Trophoblast cell (in vitro differentiated cells and primary cell): ENCODE results near the gene SPTB.

Experiments used
- DNase-seq, 2 donors: peaks; one replicate each; pipeline ENCODE4 v3.0.0-alpha.2; 2016
- H2AFZ ChIP-seq: 2 replicates; pipeline ENCODE4 v1.6.1; 2013; ENCODE audit warnings: low read length, moderate library complexity, mild to moderate bottlenecking; ENCODE audit not compliant: insufficient read depth, poor library complexity
- H2AK5ac ChIP-seq: 2 replicates; pipeline ENCODE4 v1.6.1; 2013; ENCODE audit warnings: mild to moderate bottlenecking, low read length
- H2BK120ac ChIP-seq: 2 replicates; pipeline ENCODE4 v1.6.1; 2013; ENCODE audit warnings: low read length, mild to moderate bottlenecking, moderate library complexity; ENCODE audit not compliant: insufficient read depth, poor library complexity
- H2BK12ac ChIP-seq: 2 replicates; pipeline ENCODE4 v1.6.1; 2013; ENCODE audit warnings: mild to moderate bottlenecking, low read length, moderate library complexity
- H2BK5ac ChIP-seq: 2 replicates; pipeline ENCODE4 v1.6.1; 2013; ENCODE audit warnings: low read length, low read depth, moderate library complexity, mild to moderate bottlenecking; ENCODE audit not compliant: poor library complexity
- H3K14ac ChIP-seq: 2 replicates; pipeline ENCODE4 v1.6.1; 2013; ENCODE audit warnings: mild to moderate bottlenecking, low read length
- H3K18ac ChIP-seq: 2 replicates; pipeline ENCODE4 v1.6.1; 2013; ENCODE audit warnings: mild to moderate bottlenecking, low read length
- H3K23ac ChIP-seq: 2 replicates; pipeline ENCODE4 v1.6.1; 2013; ENCODE audit warnings: low read length
- H3K27ac ChIP-seq: 2 replicates; pipeline ENCODE4 v1.5.1; 2013; ENCODE audit warnings: low read depth, mild to moderate bottlenecking, inconsistent platforms, low read length, moderate library complexity
- H3K27me3 ChIP-seq: 2 replicates; pipeline ENCODE4 v1.6.1; 2013; ENCODE audit warnings: inconsistent platforms, mild to moderate bottlenecking, low read length, moderate library complexity; ENCODE audit not compliant: insufficient read depth
- H3K36me3 ChIP-seq, 2 experiments: 1 replicate in 1 of 2; 2 replicates in 1 of 2; pipeline ENCODE4 v1.6.1; 2013; ENCODE audit warnings: low read length in 2 of 2, mild to moderate bottlenecking in 2 of 2, moderate library complexity in 1 of 2; ENCODE audit not compliant: insufficient read depth in 2 of 2, control insufficient read depth in 1 of 2
- H3K4ac ChIP-seq: 2 replicates; pipeline ENCODE4 v1.6.1; 2013; ENCODE audit warnings: low read depth, mild to moderate bottlenecking, low read length, moderate library complexity
- H3K4me1 ChIP-seq, 2 experiments: 1 replicate in 1 of 2; 2 replicates in 1 of 2; pipeline ENCODE4 v1.6.1; 2013; ENCODE audit warnings: low read length in 2 of 2, mild to moderate bottlenecking in 2 of 2, moderate library complexity in 1 of 2; ENCODE audit not compliant: insufficient read depth in 2 of 2, control insufficient read depth in 1 of 2
- H3K4me2 ChIP-seq: 2 replicates; pipeline ENCODE4 v1.6.1; 2013; ENCODE audit warnings: inconsistent platforms, mild to moderate bottlenecking, low read length, moderate library complexity
- H3K4me3 ChIP-seq: 2 replicates; pipeline ENCODE4 v1.5.1; 2013; ENCODE audit warnings: mild to moderate bottlenecking, low read depth, low read length, inconsistent platforms
- H3K79me1 ChIP-seq: one replicate; pipeline ENCODE4 v1.6.1; 2013; ENCODE audit warnings: low read length
- H3K79me2 ChIP-seq: 2 replicates; pipeline ENCODE4 v1.6.1; 2013; ENCODE audit warnings: low read length, mild to moderate bottlenecking; ENCODE audit not compliant: control insufficient read depth, insufficient read depth, poor library complexity
- H3K9ac ChIP-seq: 2 replicates; pipeline ENCODE4 v1.6.1; 2013; ENCODE audit warnings: mild to moderate bottlenecking, low read length
- H3K9me3 ChIP-seq: 2 replicates; pipeline ENCODE4 v1.6.1; 2013; ENCODE audit warnings: low read depth, mild to moderate bottlenecking, control low read depth, inconsistent platforms, low read length; ENCODE audit not compliant: insufficient read depth
- H4K12ac ChIP-seq: 2 replicates; pipeline ENCODE4 v1.6.1; 2013; ENCODE audit warnings: low read depth, mild to moderate bottlenecking, low read length, moderate library complexity
- H4K8ac ChIP-seq: 2 replicates; pipeline ENCODE4 v1.6.1; 2013; ENCODE audit warnings: low read depth, mild to moderate bottlenecking, low read length, moderate library complexity
- H4K91ac ChIP-seq: one replicate; pipeline ENCODE4 v1.6.1; 2013; ENCODE audit warnings: low read depth, mild to moderate bottlenecking, low read length, moderate library complexity
- WGBS: extraction: QIAGEN DNeasy Blood & Tissue Kit; methylation state at CpG from one replicate; pipeline ENCODE4 v1.1.7; 2013; ENCODE audit warnings: missing lambda C conversion rate; ENCODE audit not compliant: insufficient read length, insufficient coverage; ENCODE audit errors: extremely low coverage; 5-methylcytosine and 5-hydroxymethylcytosine counted together

The SPTB gene

DNA sequence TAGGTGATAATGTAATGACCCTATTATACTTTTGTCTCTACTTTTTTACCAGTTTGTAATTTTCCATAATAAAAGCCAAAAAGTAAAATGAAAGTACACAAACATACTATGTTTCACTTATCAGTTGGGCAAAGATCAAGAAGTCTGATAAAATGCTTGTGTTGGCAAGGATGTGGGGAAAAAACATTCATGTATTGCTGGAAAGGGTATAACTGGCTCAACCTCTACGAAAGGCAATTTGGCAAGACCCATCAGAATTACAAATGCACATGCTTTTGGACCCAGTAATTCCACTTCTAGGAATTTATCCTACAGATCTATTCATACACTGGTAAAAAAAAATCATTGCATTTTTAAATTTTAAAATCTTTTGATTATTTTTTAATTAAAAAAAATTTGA, 68.0 kb downstream of the SPTB start:
- Histone ChIP-seq H3K9ac (no peak overlapping the region), H3K4me3 (no peak overlapping the region), H3K4ac (no peak overlapping the region), H3K36me3 (no peaks in the 10 kb centered on the region), H2AFZ (no peak overlapping the region), H2BK5ac (no peak overlapping the region), H3K18ac (no peak overlapping the region), H3K4me1 (no peaks in the 10 kb centered on the region), H3K79me2 (no peaks in the 10 kb centered on the region), H4K8ac (no peak overlapping the region), H3K27me3 (no peaks in the 10 kb centered on the region), H3K9me3 (no peaks in the 10 kb centered on the region), H3K23ac (no peak overlapping the region), H2BK120ac (no peak overlapping the region), H3K27ac (no peak overlapping the region), H2AK5ac (no peak overlapping the region), H3K14ac (no peak overlapping the region), H3K4me2 (no peak overlapping the region), H4K12ac (no peak overlapping the region), H2BK12ac (no peak overlapping the region), H3K79me1 (no peaks in the 10 kb centered on the region), H4K91ac (no peak overlapping the region)
- no CpG with 5 or more reads among the region's 1 CpG for WGBS
- peak in 1 of 2 donors; percentile 33 for DNase-seq

DNA sequence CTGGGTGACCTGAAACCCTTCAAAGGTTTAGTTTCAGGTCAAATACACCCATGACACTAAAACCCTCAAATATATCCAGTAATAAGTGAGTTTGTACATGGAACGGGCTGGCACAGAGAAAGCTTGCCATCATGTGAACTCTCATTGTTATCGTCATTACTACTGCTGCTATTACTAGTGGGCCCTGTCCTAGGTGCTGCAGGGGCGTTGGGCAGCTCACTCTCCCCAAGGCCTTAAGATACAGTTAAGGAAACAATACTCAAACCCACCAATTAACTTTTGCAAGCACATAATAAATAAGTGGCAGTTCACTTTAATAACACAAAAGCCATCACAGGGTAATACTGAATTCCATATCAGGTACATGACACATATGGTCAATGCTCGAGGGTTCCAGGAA, 71.3 kb downstream of the SPTB start:
- no peak overlapping the region for H3K18ac ChIP-seq
- no peak overlapping the region for H2BK12ac ChIP-seq
- H3K23ac ChIP-seq, result no peak overlapping the region
- no peak overlapping the region for H2AK5ac ChIP-seq
- no peak overlapping the region for H4K91ac ChIP-seq
- H4K8ac ChIP-seq, result no peak overlapping the region
- no peak overlapping the region for H4K12ac ChIP-seq
- peaks cover 2% of the 10 kb centered on the region for H3K27me3 ChIP-seq
- H2BK5ac ChIP-seq, result no peak overlapping the region
- H3K9me3 ChIP-seq, result no peaks in the 10 kb centered on the region
- H3K14ac ChIP-seq, result no peak overlapping the region
- no peaks in the 10 kb centered on the region for H3K36me3 ChIP-seq
- WGBS, result no CpG with 5 or more reads among the region's 4 CpGs
- no peak overlapping the region for H3K4me3 ChIP-seq
- no peak overlapping the region for H3K27ac ChIP-seq
- peaks cover 0 to 2% of the 10 kb centered on the region in 2 experiments for H3K4me1 ChIP-seq
- no peak overlapping the region for H3K4me2 ChIP-seq
- no peak overlapping the region for H3K9ac ChIP-seq
- no peak overlapping the region for H2AFZ ChIP-seq
- H3K79me1 ChIP-seq, result no peaks in the 10 kb centered on the region
- H2BK120ac ChIP-seq, result no peak overlapping the region
- no peak for DNase-seq
- no peaks in the 10 kb centered on the region for H3K79me2 ChIP-seq
- no peak overlapping the region for H3K4ac ChIP-seq

DNA sequence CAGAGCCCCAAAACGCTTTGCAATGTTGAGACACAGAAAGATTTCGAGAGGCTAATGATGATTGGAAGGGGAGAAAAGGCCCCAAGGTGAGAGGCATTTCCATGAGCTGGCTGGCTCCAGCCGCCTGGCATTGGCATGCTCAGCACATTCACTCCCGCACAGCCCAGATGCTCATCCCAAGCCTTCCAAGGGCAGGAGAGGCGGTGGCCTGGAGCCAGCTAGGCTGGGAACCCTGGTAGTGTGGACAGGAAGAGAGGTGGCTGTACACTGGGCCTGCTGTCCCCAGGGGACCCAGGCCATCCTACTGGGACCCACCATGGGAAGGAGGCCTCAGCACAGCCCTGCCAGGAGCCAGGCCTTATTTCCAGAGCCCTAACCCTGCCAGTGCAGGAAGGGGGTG, 72.2 kb downstream of the SPTB start:
- peak overlapping the region; percentile 5 for H3K4me3 ChIP-seq
- no peak overlapping the region for H2AFZ ChIP-seq
- H2BK5ac ChIP-seq, result no peak overlapping the region
- H2BK120ac ChIP-seq, result no peak overlapping the region
- no peak overlapping the region for H3K9ac ChIP-seq
- H3K79me1 ChIP-seq, result no peaks in the 10 kb centered on the region
- H3K4ac ChIP-seq, result no peak overlapping the region
- no peak overlapping the region for H4K91ac ChIP-seq
- H2AK5ac ChIP-seq, result no peak overlapping the region
- H3K36me3 ChIP-seq, result no peaks in the 10 kb centered on the region
- peaks cover 3% of the 10 kb centered on the region for H3K27me3 ChIP-seq
- no peak overlapping the region for H3K4me2 ChIP-seq
- peaks cover 0 to 2% of the 10 kb centered on the region in 2 experiments for H3K4me1 ChIP-seq
- no peak for DNase-seq
- H3K79me2 ChIP-seq, result no peaks in the 10 kb centered on the region
- no CpG with 5 or more reads among the region's 5 CpGs for WGBS
- no peak overlapping the region for H4K12ac ChIP-seq
- no peak overlapping the region for H3K14ac ChIP-seq
- no peak overlapping the region for H4K8ac ChIP-seq
- no peak overlapping the region for H3K18ac ChIP-seq
- no peaks in the 10 kb centered on the region for H3K9me3 ChIP-seq
- H3K27ac ChIP-seq, result no peak overlapping the region
- no peak overlapping the region for H3K23ac ChIP-seq
- no peak overlapping the region for H2BK12ac ChIP-seq

- Histone ChIP-seq H3K4me2 (no peak overlapping the region), H3K36me3 (no peaks in the 10 kb centered on the region), H3K9me3 (no peaks in the 10 kb centered on the region), H3K4me1 (peaks cover 0 to 2% of the 10 kb centered on the region in 2 experiments), H3K23ac (no peak overlapping the region), H3K4ac (no peak overlapping the region), H3K27me3 (peaks cover 3% of the 10 kb centered on the region), H2BK120ac (no peak overlapping the region), H4K91ac (no peak overlapping the region), H3K79me2 (no peaks in the 10 kb centered on the region), H3K79me1 (no peaks in the 10 kb centered on the region), H3K27ac (no peak overlapping the region), H3K18ac (no peak overlapping the region), H2BK5ac (no peak overlapping the region), H3K4me3 (no peak overlapping the region), H2BK12ac (no peak overlapping the region), H4K12ac (no peak overlapping the region), H2AFZ (no peak overlapping the region), H2AK5ac (no peak overlapping the region), H4K8ac (no peak overlapping the region), H3K14ac (no peak overlapping the region), H3K9ac (no peak overlapping the region)
- WGBS, result no CpG with 5 or more reads among the region's 6 CpGs
- no peak for DNase-seq
These were observed 72.7 kb downstream of the SPTB start for GRCh38 chr14:64806862-64807495.
